ENCODE measurements around the gene HERPUD2.
"Not testable (repeated sequence)": the region's sequence is repeated elsewhere in the genome, so short reads cannot be mapped to it uniquely, and the experiment has no call there.

HERPUD2 gene

GRCh38 chr7:35676211-35676610, 18.7 kb downstream of the HERPUD2 start:
- DNase-seq = no peak

GRCh38 chr7:35670856-35671569, 23.9 kb downstream of the HERPUD2 start:
- DNase-seq = no peak

- not testable (repeated sequence) for DNase-seq
Observed at GRCh38 chr7:35660411-35660810, 34.5 kb downstream of the HERPUD2 start.

- no peak for DNase-seq
Observed at GRCh38 chr7:35658606-35659201, 36.2 kb downstream of the HERPUD2 start.

- no peak for DNase-seq
Observed at GRCh38 chr7:35657125-35657524, 37.8 kb downstream of the HERPUD2 start.

GRCh38 chr7:35654558-35654957, 40.4 kb downstream of the HERPUD2 start:
- not testable (repeated sequence) for DNase-seq

GRCh38 chr7:35652124-35652523, 42.8 kb downstream of the HERPUD2 start:
- no peak for DNase-seq

- DNase-seq = no peak
Observed at GRCh38 chr7:35650751-35651150, 44.2 kb downstream of the HERPUD2 start.

GRCh38 chr7:35649711-35650110, 45.2 kb downstream of the HERPUD2 start:
- DNase-seq = no peak

GRCh38 chr7:35648367-35648766, 46.6 kb downstream of the HERPUD2 start:
- no peak for DNase-seq

GRCh38 chr7:35647171-35647574, 47.8 kb downstream of the HERPUD2 start:
- no peak for DNase-seq

- DNase-seq = no peak
Observed at GRCh38 chr7:35646289-35647023, 48.5 kb downstream of the HERPUD2 start.

GRCh38 chr7:35645691-35646090, 49.2 kb downstream of the HERPUD2 start:
- no peak for DNase-seq

- no peak for DNase-seq
Observed at GRCh38 chr7:35630024-35630972, 64.6 kb downstream of the HERPUD2 start.

GRCh38 chr7:35624299-35625186, 70.4 kb downstream of the HERPUD2 start:
- peak; percentile 34 for DNase-seq

- no peak for DNase-seq
Observed at GRCh38 chr7:35623381-35623780, 71.6 kb downstream of the HERPUD2 start.

GRCh38 chr7:35619863-35620262, 75.1 kb downstream of the HERPUD2 start:
- no peak for DNase-seq

- no peak for DNase-seq
Observed at GRCh38 chr7:35617041-35617440, 77.9 kb downstream of the HERPUD2 start.

- DNase-seq = no peak
Observed at GRCh38 chr7:35613150-35613549, 81.8 kb downstream of the HERPUD2 start.

- no peak for DNase-seq
Observed at GRCh38 chr7:35605760-35606159, 89.2 kb downstream of the HERPUD2 start.

GRCh38 chr7:35604595-35604994, 90.3 kb downstream of the HERPUD2 start:
- DNase-seq = no peak

GRCh38 chr7:35599645-35600044, 95.3 kb downstream of the HERPUD2 start:
- DNase-seq = no peak

Data from right hindlimb (tissue), 1 donor.